Stimulated activated CD4-positive, alpha-beta T cell treated with anti-CD3 and anti-CD28 coated beads, Interleukin-2, amount 100 ng/mL, for 4 hours (primary cell): ENCODE results near the gene CES4A.
A peak's percentile ranks its signal among the peaks of the same experiment; 100 is the strongest.
"Not testable (repeated sequence)": the region's sequence is repeated elsewhere in the genome, so short reads cannot be mapped to it uniquely, and the experiment has no call there.

Experiments used
- DNase-seq: peaks from one replicate; pipeline ENCODE4 v3.0.0-alpha.2; 2020; ENCODE audit warnings: low read depth

The CES4A gene

DNA sequence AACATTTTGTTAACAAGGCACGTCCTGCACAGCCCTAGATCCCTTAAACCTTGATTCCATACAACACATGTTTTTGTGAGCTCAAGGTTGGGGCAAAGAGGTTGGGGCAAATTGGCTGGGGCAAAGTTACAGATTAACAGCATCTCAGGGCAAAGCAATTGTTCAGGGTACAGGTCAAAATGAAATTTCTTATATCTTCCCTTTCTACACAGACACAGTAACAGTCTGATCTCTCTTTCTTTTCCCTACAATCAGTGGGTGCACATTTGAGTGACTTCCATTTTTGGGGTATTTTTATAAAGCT is 32.3 kb upstream of the CES4A start:
- not testable (repeated sequence) for DNase-seq

DNA sequence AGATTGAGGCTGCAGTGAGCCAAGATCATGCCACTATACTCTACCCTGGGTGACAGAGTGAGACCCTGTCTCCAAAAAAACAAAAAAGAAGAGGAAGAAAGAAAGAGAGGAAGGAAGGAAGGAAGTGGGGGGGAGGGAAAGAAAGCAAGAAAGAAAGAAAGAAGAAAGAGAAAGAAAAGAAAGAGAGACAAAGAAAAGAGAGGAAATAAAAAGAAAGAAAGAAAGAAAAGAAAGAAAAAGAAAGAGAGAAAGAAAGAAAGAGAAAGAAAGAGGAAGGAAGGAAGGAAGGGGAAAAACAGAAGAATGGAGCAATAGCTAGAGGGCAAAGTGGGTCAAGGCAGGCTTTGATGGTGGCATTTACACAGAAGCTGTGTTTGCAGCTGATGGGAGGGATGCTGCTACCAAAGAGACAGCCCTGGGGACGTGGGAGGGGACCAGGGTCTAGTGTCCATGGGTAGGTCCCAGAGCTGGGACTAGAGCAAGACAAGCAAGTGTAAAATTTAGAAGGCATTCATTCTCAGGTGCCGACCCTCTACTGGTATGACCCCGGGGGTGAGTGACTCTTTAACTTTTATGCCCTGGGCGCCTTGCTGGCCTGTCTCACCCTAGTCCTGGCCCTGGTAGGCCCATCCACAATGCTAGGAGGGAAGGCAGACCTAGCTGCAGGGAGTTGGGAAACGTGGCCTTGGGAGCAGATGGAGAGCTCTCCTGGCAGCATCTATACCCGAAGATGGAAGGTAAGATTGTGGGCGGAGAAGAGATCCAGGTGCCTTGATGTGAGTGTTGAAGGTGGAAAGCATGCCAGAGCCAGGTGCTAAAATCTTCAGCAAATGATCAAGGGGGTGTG is 29.3 kb upstream of the CES4A start:
- DNase-seq = no peak

DNA sequence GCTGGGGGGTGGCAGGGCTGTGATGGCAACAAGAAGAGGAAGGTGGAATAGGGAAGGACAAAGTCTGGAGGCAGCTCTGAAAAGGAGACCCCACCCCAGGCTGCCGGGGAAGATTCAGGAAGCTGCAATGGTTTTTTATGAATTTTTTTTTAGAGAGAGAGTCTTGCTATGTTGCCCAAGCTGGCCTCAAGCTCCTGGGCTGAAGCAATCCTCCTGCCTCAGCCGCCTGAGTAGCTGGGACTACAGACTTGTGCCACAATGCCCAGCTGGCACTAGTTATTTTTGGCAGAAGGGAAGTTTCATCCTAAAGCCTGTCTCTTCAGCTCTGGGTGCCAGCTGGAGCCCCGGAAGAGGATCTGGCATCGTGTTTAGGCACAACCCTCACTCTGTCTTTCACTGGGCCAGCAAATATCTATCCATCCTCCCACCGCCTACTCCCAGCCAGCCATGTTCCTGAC is 28.7 kb upstream of the CES4A start:
- DNase-seq = no peak

DNA sequence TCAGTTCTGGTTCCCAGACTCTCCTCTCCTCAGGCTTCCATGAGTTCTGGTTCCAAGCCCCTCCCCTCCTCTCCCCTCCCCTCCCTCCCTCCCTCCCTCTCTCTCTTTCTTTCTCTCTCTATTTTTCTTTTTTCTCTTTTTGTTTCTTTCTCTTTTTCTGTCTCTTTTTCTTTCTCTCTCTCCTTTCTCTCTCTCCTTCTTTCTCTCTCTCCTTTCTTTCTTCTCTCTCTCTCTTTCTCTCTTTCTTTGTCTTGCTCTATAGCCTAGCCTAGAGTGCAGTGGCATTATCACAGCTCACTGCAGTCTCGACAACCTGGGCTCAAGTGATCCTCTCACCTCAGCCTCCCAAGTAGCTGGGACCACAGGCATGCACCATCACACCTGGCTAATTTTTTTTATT is 28.1 kb upstream of the CES4A start:
- DNase-seq = no peak

DNA sequence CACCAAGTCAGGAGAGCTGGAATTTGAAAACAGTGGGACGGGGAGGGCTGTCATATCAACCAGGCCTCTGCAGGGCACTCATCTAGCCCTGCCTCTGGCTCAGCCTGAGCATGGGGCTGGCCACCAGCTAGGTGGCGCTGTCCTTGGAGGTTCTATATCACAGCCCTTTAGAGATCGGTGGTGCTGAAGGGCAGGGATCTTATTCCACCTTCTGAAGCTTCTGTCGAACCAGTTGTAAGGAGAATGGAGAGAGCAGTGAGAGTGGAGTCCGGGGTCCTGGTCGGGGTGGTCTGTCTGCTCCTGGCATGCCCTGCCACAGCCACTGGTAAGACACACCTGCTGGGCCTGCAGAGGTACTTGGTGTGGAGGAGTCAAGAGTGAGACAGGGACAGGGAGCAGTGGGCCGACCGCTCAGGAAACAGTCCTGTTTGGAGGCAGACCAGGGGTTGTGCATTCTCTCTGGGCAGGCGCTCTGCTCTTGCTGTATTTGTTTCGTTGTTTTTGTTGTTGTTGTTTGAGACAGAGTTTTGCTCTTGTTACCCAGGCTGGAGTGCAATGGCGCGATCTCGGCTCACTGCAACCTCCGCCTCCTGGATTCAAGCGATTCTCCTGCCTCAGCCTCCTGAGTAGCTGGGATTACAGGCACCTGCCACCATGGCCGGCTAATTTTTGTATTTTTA is 27.2 kb upstream of the CES4A start, which contains the start of gene CES3:
TSS of gene CES3 (plus strand) at position 202 of the 680 bp plus-strand sequence. CDS start at position 244, 42 bp downstream.
- peak; percentile 37 for DNase-seq

DNA sequence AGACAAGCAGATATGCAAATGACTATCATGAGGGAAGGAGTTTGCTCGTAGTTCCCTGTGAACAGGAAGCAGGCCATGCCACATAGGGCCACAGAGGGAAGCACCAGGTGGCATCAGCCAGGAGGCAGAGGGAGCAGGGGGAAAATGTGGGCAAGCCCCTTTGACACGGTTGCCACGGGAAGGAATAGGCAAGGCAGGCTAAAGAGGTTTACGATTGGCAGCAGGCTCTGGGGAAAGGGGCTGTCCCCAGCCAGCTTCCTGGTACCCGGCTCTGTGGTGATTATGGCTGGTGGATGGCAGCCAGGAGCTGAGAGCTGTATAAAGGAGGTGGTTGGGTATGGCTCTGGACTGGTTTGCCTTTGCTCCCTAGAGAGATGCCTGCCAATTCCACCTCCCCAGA is 26.5 kb upstream of the CES4A start:
- no peak for DNase-seq

DNA sequence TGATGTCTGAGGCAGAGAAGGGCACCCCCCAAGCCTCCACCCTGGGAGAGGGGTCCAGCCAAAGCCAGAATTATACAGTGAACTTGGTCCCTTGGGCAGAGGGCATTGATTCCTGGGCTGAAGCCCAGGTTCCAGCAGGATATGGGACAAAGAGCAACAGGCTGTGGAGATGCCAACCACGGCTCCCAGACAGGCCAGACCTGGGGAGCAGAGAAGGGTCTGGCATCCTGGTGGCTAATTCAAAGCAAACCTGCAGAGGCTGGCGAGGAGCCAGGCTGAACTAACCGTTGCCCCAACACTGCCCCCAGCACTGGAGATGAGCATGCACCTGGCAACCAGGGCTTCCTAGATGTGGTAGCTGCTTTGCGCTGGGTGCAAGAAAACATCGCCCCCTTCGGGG is 24.3 kb upstream of the CES4A start:
- no peak for DNase-seq

DNA sequence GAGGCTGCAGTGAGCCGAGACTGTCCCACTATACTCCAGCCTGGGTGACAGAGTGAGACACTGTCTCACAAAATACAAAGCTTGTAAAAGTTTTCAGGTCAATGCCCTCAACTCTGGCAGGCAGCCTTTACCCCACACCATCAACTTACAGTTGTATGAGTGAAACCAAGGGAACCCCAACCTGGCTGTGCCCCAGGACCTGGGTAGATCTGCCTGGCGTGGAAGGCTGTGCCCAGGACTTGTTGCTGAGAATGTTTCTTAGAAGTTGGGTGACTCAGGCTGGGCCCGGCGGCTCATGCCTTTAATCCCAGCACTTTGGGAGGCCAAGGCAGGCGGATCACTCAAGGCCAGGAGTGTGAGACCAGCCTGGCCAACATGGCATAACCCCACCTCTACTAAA is 19.5 kb upstream of the CES4A start:
- DNase-seq = no peak

DNA sequence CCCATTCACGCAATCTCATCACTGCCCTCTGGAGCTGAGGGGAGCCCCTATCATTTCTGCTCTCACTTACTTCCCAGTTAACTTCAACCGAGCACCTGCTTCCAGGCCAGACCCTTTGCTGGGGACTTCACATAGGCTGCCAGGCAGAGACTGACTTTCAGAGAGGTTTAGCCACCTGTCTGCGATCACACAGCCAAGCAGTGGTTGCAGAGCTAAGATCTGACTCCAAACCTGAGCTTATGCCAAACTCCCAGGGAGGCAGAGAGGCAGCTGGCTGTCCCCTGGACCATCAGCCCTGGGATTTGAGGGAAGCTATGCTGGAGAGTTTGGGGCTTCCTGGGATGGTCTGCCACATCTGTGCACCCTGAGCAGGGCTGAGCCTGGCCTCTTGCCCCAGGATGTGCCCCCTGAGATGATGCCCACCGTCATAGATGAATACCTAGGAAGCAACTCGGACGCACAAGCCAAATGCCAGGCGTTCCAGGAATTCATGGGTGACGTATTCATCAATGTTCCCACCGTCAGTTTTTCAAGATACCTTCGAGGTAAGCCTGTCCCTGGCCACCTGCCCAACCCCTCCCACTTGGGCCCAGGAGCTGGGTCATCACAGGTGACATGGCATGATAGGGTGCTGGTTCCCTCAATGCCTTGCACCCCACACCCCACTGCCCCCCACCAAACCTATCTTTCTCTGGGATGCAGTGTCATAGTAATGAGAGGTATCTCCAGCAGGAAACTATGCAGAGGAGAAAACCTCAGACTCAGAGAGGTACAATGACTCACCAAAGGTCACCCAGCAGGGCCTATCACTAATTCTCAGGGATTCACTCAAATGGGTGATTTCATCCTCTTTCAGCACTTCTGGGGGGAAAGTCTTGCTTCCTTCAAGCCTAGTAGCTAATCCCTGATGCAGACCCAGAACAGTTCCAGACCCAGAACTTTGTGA is 17.3 kb upstream of the CES4A start:
- DNase-seq = no peak

DNA sequence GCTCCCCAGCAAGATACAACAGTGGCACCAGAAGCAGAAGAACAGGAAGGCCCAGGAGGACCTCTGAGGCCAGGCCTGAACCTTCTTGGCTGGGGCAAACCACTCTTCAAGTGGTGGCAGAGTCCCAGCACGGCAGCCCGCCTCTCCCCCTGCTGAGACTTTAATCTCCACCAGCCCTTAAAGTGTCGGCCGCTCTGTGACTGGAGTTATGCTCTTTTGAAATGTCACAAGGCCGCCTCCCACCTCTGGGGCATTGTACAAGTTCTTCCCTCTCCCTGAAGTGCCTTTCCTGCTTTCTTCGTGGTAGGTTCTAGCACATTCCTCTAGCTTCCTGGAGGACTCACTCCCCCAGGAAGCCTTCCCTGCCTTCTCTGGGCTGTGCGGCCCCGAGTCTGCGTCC is 15.4 kb upstream of the CES4A start:
- no peak for DNase-seq

DNA sequence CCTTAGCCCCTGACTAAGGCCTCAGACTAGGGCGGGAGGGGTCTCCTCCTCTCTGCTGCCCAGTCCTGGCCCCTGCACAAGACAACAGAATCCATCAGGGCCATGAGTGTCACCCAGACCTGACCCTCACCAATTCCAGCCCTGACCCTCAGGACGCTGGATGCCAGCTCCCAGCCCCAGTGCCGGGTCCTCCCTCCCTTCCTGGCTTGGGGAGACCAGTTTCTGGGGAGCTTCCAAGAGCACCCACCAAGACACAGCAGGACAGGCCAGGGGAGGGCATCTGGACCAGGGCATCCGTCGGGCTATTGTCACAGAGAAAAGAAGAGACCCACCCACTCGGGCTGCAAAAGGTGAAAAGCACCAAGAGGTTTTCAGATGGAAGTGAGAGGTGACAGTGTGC is 14.7 kb upstream of the CES4A start:
- DNase-seq = no peak

DNA sequence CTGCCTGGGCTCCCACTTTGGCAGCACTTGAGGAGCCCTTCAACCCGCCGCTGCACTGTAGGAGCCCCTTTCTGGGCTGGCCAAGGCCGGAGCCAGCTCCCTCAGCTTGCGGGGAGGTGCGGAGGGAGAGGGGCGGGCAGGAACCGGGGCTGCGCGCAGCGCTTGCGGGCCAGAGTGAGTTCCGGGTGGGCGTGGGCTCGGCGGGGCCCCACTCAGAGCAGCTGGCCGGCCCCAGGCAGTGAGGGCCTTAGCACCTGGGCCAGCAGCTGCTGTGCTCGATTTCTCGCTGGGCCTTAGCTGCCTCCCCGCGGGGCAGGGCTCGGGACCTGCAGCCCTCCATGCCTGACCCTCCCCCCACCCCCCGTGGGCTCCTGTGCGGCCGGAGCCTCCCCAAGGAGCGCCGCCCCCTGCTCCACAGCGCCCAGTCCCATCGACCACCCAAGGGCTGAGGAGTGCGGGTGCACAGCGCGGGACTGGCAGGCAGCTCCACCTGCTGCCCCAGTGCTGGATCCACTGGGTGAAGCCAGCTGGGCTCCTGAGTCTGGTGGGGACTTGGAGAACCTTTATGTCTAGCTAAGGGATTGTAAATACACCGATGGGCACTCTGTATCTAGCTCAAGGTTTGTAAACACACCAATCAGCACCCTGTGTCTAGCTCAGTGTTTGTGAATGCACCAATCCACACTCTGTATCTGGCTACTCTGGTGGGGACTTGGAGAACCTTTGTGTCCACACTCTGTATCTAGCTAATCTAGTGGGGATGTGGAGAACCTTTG is 14.0 kb upstream of the CES4A start:
- DNase-seq = not testable (repeated sequence)

DNA sequence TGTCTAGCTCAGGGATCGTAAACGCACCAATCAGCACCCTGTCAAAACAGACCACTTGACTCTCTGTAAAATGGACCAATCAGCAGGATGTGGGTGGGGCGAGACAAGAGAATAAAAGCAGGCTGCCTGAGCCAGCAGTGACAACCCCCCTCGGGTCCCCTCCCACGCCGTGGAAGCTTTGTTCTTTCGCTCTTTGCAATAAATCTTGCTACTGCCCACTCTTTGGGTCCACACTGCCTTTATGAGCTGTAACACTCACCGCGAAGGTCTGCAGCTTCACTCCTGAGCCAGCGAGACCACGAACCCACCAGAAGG is 13.5 kb upstream of the CES4A start:
- peak; percentile 38 for DNase-seq

DNA sequence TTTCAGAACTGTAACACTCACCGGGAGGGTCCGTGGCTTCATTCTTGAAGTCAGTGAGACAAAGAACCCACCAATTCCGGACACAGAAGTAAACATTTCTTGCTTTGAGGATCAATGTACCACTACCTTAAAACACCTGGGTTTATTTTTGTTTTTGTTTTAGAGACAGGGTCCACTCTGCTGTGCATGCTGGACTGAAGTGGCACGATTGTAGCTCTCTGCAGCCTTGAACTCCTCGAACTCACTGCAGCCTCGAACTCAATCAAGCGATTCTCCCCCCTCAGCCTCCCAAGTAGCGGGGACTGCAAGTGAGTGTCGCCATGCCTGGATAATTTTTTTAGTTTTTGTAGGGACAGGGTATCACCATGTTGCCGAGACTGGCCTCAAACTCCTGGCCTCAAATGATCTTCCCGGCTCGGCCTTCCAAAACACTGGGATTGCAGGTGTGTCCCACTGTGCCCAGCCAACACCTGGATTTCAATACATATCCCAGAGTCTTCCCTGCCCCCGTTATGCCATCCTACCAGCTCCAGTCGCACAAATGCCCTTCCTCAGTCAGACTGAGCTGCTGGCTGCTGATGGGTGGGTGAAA is 13.0 kb upstream of the CES4A start:
- DNase-seq = no peak

DNA sequence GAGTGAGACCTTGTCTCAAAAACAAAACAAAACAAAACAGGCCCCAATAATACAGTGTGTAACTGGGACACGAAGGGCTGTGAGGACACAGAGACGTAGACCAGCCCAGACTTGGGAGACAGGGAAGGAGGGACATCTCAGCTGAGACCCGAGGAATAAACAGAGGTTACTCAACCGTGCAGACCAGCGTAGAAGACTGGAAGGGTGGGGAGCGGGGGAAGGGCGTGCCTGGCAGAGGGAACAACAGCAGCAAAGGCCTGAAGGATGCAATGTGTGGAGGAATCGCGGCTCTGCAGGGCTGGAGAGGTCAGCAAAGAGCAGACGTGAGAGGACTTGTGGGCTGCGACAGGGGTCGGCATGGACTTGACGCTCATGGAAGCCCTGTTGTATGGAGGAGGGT is 11.6 kb upstream of the CES4A start:
- no peak for DNase-seq

DNA sequence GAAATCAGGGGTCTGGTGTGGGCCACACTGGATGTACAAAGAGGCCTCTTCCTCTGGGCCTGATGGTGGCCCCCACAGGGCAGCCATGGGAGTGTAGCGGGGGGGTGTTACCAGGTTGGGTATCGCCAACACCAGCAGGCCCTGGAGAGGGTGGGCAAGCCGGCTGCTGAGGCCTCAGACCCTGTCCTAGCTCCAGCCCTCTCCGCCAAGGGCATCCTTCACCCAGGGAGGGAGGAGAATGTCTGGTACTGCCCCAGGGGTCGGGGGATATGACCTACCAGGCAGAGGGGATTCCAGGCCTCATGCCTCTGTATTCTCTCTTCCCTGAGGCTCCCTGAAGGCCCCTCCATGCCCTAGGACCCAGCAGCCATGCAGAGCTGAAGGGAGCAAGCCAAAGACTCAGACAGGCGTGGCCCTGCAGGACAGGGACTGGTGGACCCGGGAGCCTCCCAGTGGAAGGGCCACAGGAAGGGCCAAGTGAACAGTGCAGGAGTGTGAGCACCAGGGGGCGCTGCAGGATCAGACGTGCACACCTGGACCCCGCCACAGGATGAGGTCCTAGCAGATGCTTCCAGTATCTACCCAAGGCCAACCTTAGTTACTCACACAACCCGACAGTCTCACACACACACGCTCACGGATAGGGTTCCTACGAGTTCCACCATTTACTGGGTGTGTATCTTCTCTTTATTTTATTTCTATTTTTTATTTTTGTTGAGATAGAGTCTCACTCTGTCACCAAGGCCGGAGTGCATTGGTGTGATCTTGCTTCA is 10.9 kb upstream of the CES4A start:
- peak; percentile 80 for DNase-seq

DNA sequence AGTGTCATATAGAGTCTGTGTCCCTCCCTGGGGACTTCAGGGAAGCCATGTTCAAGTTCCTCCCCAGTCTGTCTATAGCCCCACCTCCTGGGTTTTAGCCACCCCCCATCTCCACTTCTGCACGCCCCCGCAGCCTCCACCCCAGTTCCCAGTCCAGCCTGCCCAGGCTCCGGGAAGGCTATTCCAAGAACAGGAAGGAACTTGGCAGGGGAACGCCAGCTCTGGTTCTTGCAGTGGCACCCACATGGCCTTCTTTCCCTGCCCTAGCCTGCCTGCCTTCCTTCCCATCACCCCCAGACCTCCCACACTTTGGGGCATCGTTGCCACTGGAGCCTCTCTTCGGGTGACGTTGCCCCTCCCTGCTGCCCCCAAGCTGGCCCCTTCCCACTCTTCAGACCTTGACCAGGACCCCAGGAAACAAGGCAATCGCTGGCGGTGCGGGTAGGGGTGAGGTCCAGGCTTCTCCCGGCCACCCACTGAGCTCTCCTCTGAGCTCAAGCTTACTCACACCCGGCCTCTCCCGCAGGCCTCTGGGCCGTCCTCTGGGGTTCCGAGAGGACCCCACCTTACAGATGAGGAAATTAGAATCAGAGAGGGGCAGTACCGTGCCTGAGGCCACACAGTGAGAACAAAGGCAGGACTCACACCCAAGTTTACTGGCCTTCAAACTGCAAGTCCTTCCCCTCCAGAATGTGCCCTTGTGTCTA is 9.2 kb upstream of the CES4A start:
- DNase-seq = no peak

DNA sequence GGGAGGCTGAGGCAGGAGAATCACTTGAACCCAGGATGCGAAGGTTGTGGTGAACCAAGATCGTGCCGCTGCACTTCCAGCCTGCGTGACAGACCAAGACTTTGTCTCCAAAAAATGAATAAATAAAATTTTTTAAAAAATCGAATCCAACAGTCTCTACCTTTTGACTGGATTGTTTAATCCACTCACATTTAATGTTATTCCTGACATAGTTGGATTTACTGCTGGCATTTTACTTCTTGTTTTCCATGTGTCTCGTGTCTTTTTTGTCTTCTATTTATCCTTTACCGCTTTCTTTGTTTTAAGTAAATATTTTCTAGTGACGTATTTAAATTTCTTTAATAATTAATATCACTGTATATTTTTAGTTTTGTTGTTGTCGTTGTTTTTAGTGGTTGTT is 5.4 kb upstream of the CES4A start:
- DNase-seq = no peak

DNA sequence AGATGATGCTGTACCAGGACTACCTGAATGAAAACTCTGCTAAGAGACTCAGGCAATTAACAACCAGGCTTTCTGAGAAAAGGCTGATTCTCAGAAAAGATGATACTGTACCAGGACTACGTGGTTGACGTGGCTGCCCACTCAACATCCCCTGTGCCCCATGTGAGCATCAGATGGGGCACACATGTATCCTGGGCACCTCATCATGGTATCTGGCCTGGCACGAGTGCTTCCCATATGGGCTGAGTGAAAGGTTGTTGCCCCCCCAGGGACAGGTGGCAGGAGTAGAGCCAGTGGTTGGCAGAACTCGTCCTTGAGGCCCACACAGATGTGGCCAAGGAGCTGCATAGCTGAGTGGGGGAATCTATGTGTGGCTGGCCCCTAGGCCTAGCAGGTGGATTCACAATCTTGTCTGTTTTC is 3.5 kb upstream of the CES4A start:
- DNase-seq = peak; percentile 58

DNA sequence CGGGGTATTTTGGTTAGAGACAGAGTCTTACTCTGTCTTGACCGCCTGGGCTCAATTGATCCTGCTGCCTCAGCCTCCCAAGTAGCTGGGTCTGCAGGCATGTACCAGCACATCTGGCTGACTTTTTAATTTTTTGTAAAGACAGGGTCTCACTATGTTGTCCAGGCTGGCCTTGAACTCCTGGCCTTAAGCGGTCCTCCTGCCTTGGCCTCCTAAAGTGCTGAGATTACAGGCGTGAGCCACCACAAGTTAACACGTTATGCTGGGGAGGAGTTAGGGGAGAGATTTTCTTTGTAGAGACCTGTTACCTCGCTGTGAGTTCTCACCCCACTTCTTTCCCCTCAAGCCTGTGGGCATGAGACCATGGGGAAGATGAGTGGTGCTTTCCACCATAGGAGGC is 1.8 kb upstream of the CES4A start:
- DNase-seq = no peak
